GM18873 (cell line): Measurements from ENCODE around the gene NUAK1.
"Not testable (repeated sequence)": the region's sequence is repeated elsewhere in the genome, so short reads cannot be mapped to it uniquely, and the experiment has no call there.

Source experiments
- ATAC-seq: cut with Tn5 transposase; IDR thresholded peaks from one replicate; pipeline ENCODE4 v1.9.1; 2021; ENCODE audit warnings: mild to moderate bottlenecking, moderate library complexity, moderate number of reproducible peaks; ENCODE audit not compliant: unreplicated experiment, low FRiP score

Gene NUAK1

GRCh38 chr12:106016601-106017278, 122.0 kb downstream of the NUAK1 start:
- not testable (repeated sequence) for ATAC-seq

- no peak for ATAC-seq
Observed at GRCh38 chr12:106015646-106016045, 123.1 kb downstream of the NUAK1 start.

GRCh38 chr12:106013941-106014340, 124.8 kb downstream of the NUAK1 start:
- no peak for ATAC-seq
